Measurements from ENCODE around the gene OPTN.
A peak's percentile ranks its signal among the peaks of the same experiment; 100 is the strongest.
"Not testable (repeated sequence)": the region's sequence is repeated elsewhere in the genome, so short reads cannot be mapped to it uniquely, and the experiment has no call there.

Gene OPTN

DNA sequence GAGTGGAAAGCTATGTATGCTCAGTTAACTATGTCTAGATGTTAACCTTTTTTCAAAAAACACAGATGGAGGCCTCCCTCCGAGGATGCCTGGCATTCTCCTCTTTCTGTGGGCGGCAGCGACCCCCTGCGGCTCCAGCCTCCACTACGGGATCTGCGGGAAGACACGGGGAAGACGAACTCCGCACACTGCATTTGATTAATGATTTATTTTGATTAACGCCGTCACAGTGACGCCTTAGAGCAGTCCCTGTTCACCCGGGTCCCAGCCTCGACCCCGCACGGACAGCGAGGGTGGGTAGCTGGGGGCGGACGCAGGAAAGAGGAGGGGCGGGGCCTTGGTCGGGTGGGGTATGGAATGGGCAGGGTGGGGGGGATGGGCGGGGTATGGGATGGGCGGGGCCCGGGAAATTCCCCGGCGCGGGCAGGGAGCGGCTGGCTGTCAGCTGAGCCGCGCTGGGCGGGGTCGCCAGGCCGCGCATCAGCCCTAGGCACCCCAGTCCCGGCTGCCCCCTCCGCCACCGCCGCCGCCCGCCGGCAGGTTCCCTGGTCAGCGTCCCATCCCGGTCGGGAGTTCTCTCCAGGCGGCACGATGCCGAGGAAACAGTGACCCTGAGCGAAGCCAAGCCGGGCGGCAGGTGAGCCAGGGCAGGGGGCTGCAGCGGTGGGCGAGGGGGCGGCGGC, at the start of gene OPTN:
Gene OPTN (plus strand): TSS at position 498 of the 683 bp plus-strand sequence. CDS start 8,960 bp downstream, outside the sequence.
- peak within 1 kb of the TSS; percentile 97 for H3K4me2 ChIP-seq (ENCODE audit: low read length)
- H3K79me2 ChIP-seq = peaks cover 11% of the 10 kb centered on the region
- peak within 1 kb of the TSS; percentile 97 for H2AFZ ChIP-seq
- peak within 1 kb of the TSS; percentile 80 for H3K27ac ChIP-seq
- no peaks in the 10 kb centered on the region for H3K27me3 ChIP-seq (ENCODE audit: control insufficient read depth, insufficient read depth, low read length)
- peak; percentile 81 for TF ChIP-seq CTCF (IDR thresholded peaks at IDR 0.05)
- no peaks in the 10 kb centered on the region for H3K36me3 ChIP-seq (ENCODE audit: control insufficient read depth, insufficient read depth, low read length)
- peak within 1 kb of the TSS; percentile 89 for H3K9ac ChIP-seq
- peak within 1 kb of the TSS; percentile 82 for H3K4me3 ChIP-seq (ENCODE audit: low read depth, low read length)
- no peaks in the 10 kb centered on the region for H3K9me3 ChIP-seq (ENCODE audit: control insufficient read depth, low read length)
- peaks cover 8% of the 10 kb centered on the region for H3K4me1 ChIP-seq

DNA sequence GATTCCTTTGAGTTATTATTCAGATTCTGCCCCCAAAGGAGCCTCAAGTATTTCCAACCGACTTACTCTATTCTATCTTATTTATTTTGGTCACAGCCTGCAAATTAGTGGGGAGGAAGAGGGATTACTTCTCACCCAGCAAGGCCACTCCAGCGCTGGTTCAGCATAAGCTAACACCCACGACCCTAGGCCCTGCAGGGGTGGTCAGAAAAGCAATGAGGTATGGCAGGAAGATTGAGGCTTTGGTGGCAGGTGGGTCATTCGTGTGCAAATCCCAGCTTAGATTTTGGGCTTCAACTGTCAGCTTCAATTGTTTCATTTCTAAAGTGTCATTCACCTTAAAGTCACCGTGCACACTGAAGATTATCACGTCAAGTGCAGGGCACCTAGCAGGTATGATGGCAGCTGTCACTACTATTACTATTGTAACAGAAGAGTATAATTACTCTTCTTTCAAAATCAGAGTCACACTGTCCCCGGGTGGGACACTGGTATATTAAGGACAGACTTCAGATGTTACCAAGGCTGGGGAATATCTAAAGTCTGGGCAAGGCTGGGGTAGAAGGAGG, 48.8 kb upstream of the OPTN start:
- Histone ChIP-seq H3K27me3 (ENCODE audit: control insufficient read depth, insufficient read depth, low read length) (no peaks in the 10 kb centered on the region), H3K27ac (no peak overlapping the region), H3K9me3 (ENCODE audit: control insufficient read depth, low read length) (no peaks in the 10 kb centered on the region), H3K36me3 (ENCODE audit: control insufficient read depth, insufficient read depth, low read length) (no peaks in the 10 kb centered on the region), H2AFZ (no peak overlapping the region), H3K4me2 (ENCODE audit: low read length) (no peak overlapping the region), H3K9ac (no peak overlapping the region), H3K79me2 (no peaks in the 10 kb centered on the region), H3K4me3 (ENCODE audit: low read depth, low read length) (no peak overlapping the region), H3K4me1 (no peaks in the 10 kb centered on the region)
- no peak for TF ChIP-seq CTCF (IDR thresholded peaks at IDR 0.05)

GRCh38 chr10:13053208-13053607, 46.8 kb upstream of the OPTN start:
- not testable (repeated sequence) for H3K27ac ChIP-seq; H3K79me2 ChIP-seq; H3K4me2 ChIP-seq (ENCODE audit: low read length); H2AFZ ChIP-seq; H3K4me3 ChIP-seq (ENCODE audit: low read depth, low read length); H3K9me3 ChIP-seq (ENCODE audit: control insufficient read depth, low read length); H3K9ac ChIP-seq; H3K36me3 ChIP-seq (ENCODE audit: control insufficient read depth, insufficient read depth, low read length); H3K4me1 ChIP-seq; H3K27me3 ChIP-seq (ENCODE audit: control insufficient read depth, insufficient read depth, low read length)

DNA sequence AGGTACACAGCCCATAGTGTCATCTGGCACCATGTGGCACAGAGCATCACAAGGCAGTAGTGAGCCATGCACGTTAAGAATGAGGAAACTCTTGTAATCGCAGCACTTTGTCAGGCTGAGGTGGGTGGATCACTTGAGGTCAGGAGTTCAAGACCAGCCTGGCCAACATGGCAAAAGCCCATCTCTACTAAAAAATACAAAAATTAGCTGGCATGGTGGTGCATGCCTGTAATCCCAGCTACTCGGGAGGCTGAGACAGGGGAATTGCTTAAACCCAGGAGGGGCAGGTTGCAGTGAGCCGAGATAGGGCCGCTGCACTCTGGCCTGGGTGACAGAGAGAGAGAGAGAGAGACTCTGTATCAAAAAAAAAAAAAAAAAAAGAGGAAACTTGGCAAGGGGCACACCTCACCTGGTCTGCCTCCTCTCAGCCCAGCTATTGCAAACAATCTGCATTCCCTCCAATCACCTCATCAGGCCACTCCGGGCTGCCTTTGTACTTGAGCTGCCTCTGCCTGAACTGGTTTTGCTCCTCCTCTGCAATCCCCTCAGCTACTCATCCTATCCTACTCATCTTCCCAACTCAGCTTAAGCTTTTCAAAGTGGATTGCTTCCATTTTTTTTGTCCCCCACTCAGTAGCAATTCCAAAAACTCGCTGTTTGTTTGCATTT, 46.0 kb upstream of the OPTN start:
- H3K9me3 ChIP-seq (ENCODE audit: control insufficient read depth, low read length) = no peaks in the 10 kb centered on the region
- no peak for TF ChIP-seq CTCF (IDR thresholded peaks at IDR 0.05)

DNA sequence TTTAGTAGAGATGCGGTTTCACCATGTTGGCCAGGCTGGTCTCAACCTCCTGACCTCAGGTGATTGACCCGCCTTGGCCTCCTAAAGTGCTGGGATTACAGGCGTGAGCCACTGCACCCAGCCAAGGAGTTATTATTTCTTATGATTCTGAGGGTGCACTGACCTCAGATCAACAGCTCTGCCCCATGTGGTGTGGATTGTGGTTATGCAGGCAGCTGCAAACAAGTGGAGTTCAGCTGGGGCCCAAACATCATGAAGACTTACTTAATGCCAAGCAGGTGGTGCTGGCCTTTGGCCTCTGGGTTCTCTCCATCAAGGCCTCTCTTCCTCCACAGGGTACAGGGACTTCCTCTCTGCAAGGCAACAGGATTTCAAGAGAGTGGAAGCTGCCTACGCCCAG, 45.1 kb upstream of the OPTN start:
- no peaks in the 10 kb centered on the region for H3K79me2 ChIP-seq
- H3K9me3 ChIP-seq (ENCODE audit: control insufficient read depth, low read length) = no peaks in the 10 kb centered on the region
- no peaks in the 10 kb centered on the region for H3K36me3 ChIP-seq (ENCODE audit: control insufficient read depth, insufficient read depth, low read length)
- no peak overlapping the region for H3K4me3 ChIP-seq (ENCODE audit: low read depth, low read length)
- no peak overlapping the region for H2AFZ ChIP-seq
- no peaks in the 10 kb centered on the region for H3K27me3 ChIP-seq (ENCODE audit: control insufficient read depth, insufficient read depth, low read length)
- H3K27ac ChIP-seq = no peak overlapping the region
- no peak overlapping the region for H3K9ac ChIP-seq
- no peaks in the 10 kb centered on the region for H3K4me1 ChIP-seq
- no peak for TF ChIP-seq CTCF (IDR thresholded peaks at IDR 0.05)
- no peak overlapping the region for H3K4me2 ChIP-seq (ENCODE audit: low read length)

More for the DNA sequence above, 46.0 kb upstream of the OPTN start:
- H3K79me2 ChIP-seq = no peaks in the 10 kb centered on the region
- no peaks in the 10 kb centered on the region for H3K27me3 ChIP-seq (ENCODE audit: control insufficient read depth, insufficient read depth, low read length)
- no peaks in the 10 kb centered on the region for H3K36me3 ChIP-seq (ENCODE audit: control insufficient read depth, insufficient read depth, low read length)
- no peak overlapping the region for H3K27ac ChIP-seq
- no peaks in the 10 kb centered on the region for H3K4me1 ChIP-seq
- H2AFZ ChIP-seq = no peak overlapping the region
- H3K9ac ChIP-seq = no peak overlapping the region
- no peak overlapping the region for H3K4me3 ChIP-seq (ENCODE audit: low read depth, low read length)
- H3K4me2 ChIP-seq (ENCODE audit: low read length) = no peak overlapping the region

All from parathyroid adenoma (tissue), 2 donors.